ENCODE data around the gene NSUN7. TPM values are rescaled to one million over a fixed set of nuclear protein-coding genes. Genes with fewer than 3 reads are reported as not detected.
"Not testable (repeated sequence)": the region's sequence is repeated elsewhere in the genome, so short reads cannot be mapped to it uniquely, and the experiment has no call there.

The NSUN7 gene
- total RNA-seq, 4 donors from 2014 or later: 2.1 to 4.2 (median 2.7) TPM

DNA sequence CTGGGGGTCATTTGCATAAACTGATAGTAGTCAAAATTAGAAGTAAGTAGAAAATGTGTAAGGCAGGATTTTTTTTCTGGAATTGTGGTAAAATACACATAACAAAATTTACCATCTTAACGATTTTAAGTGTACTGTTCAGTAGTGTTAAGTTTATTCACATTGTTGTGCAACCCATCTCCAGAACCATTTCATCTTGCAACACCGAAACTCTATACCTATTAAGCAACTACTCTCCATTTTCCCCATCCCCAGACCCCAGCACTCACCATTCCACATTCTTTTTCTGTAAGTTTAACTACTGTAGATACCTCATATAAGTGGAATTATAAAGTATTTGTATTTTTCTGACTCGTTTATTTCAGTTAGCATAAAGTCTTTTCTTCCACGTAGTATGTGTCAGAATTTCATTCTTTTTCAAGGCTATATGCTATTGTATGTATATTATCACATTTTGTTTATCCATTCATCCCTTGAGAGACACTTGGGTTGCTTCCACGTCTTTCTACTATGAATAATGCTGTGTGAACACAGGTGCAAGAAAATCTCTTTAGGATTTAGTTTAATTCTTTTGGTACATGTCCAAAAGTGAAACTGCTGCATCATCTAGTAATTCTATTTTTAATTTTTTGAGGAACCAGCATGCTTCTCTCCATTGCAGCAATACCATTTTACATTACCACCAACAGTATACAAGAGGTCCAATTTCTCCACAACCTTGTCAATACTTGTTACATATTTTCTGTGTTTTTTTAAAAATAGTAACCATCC is 39.1 kb upstream of the NSUN7 start:
- WGBS, 2 donors: 18 to 30% methylated on average over 5 of the region's 5 CpGs
- H3K9me3 ChIP-seq: no peaks in the 10 kb centered on the region
- no peaks in the 10 kb centered on the region for H3K36me3 ChIP-seq
- peaks cover 0 to 19% (median 0%) of the 10 kb centered on the region in 3 donors for H3K4me1 ChIP-seq
- TF ChIP-seq, protein P1, sequence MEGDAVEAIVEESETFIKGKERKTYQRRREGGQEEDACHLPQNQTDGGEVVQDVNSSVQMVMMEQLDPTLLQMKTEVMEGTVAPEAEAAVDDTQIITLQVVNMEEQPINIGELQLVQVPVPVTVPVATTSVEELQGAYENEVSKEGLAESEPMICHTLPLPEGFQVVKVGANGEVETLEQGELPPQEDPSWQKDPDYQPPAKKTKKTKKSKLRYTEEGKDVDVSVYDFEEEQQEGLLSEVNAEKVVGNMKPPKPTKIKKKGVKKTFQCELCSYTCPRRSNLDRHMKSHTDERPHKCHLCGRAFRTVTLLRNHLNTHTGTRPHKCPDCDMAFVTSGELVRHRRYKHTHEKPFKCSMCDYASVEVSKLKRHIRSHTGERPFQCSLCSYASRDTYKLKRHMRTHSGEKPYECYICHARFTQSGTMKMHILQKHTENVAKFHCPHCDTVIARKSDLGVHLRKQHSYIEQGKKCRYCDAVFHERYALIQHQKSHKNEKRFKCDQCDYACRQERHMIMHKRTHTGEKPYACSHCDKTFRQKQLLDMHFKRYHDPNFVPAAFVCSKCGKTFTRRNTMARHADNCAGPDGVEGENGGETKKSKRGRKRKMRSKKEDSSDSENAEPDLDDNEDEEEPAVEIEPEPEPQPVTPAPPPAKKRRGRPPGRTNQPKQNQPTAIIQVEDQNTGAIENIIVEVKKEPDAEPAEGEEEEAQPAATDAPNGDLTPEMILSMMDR (IDR thresholded peaks at IDR 0.05): no peak
- no peak for TF ChIP-seq POLR2A (IDR thresholded peaks at IDR 0.05)
- no peak for DNase-seq
- no peaks in the 10 kb centered on the region for H3K27me3 ChIP-seq
- intact Hi-C loops (cut with DNase I): no loop called here
- H3K4me3 ChIP-seq: no peak overlapping the region
- peak overlapping the region in 2 of 4 donors; percentile 25 to 43 for H3K27ac ChIP-seq

DNA sequence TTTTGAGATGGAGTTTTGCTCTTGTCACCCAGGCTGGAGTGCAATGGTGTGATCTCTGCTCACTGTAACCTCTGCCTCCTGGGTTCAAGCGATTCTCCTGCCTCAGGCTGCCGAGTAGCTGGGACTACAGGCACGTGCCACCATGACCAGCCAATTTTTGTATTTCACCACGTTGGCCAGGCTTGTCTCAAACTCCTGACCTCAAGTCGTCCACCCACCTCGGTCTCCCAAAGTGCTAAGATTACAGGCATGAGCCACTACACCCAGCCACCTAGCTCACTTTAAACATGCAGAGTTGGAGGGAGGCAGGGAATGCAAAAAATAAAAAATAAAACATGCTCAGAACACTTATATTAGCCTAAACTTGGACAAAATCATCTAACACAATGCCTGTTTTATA is 36.8 kb upstream of the NSUN7 start:
- H3K27ac ChIP-seq; DNase-seq; H3K4me3 ChIP-seq; H3K9me3 ChIP-seq; intact Hi-C loops (cut with DNase I); H3K27me3 ChIP-seq; H3K36me3 ChIP-seq: not testable (repeated sequence)
- 71 to 73% methylated on average over 6 of the region's 6 CpGs for WGBS, 2 donors
- H3K4me1 ChIP-seq: peaks cover 0 to 22% (median 0%) of the 10 kb centered on the region in 3 donors

DNA sequence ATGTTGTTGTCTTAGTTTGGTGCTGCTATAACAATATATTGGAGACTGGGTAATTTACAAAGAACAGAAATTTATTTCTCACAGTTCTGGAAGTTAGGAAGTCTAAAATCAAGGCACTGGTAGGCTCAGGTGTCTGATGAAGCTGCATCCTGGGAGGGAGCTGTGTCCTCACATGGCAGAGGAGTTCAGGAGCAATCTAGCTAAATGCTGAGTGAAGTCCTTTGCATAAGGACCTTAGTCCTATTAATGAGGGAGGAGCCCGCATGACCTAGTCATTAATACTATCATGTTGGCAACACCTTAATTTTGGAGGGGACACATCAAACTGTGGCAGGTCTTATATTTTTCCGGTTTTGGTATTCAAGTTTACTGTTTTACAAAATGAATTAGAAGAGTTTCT is 36.0 kb upstream of the NSUN7 start:
- H3K9me3 ChIP-seq: no peaks in the 10 kb centered on the region
- H3K27me3 ChIP-seq: no peaks in the 10 kb centered on the region
- no peak for TF ChIP-seq POLR2A (IDR thresholded peaks at IDR 0.05)
- 82 to 92% methylated on average over 2 of the region's 2 CpGs for WGBS, 2 donors
- peaks cover 0 to 30% (median 0%) of the 10 kb centered on the region in 3 donors for H3K4me1 ChIP-seq
- H3K4me3 ChIP-seq: no peak overlapping the region
- no peak for DNase-seq
- H3K36me3 ChIP-seq: no peaks in the 10 kb centered on the region
- H3K27ac ChIP-seq: no peak overlapping the region
- intact Hi-C loops (cut with DNase I): no loop called here

DNA sequence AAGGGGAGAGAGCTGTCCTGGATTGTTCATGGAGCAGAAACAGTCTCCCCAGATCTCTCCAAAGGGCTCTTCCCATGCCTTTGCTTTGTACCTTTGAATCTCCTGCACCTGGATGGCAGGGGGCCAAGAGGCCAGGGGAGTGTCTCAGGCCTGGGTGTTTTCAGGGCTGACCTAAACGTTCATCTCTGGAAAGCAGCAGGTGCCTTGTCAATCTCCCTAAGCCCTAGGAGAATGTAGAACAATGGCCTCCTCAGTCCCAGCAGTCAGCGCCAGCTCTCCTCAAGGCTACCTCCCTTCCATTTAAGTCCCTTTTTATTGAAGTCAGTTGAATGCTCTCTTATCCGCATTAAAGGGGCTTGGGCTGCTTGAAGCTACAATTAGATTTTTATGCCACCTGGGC is 31.2 kb upstream of the NSUN7 start:
- Histone ChIP-seq H3K4me3 (no peak overlapping the region), H3K27me3 (no peaks in the 10 kb centered on the region), H3K36me3 (no peaks in the 10 kb centered on the region), H3K9me3 (no peaks in the 10 kb centered on the region), H3K4me1 (peaks cover 3 to 39% (median 4%) of the 10 kb centered on the region in 3 donors), H3K27ac (peak overlapping the region in 3 of 4 donors; percentile 52 to 80 (median 65))
- WGBS, 2 donors: 51 to 56% methylated on average over 3 of the region's 3 CpGs
- TF ChIP-seq POLR2A (IDR thresholded peaks at IDR 0.05): no peak
- TF ChIP-seq, protein P1 (IDR thresholded peaks at IDR 0.05): no peak
- no peak for DNase-seq
- intact Hi-C loops (cut with DNase I): no loop called here

DNA sequence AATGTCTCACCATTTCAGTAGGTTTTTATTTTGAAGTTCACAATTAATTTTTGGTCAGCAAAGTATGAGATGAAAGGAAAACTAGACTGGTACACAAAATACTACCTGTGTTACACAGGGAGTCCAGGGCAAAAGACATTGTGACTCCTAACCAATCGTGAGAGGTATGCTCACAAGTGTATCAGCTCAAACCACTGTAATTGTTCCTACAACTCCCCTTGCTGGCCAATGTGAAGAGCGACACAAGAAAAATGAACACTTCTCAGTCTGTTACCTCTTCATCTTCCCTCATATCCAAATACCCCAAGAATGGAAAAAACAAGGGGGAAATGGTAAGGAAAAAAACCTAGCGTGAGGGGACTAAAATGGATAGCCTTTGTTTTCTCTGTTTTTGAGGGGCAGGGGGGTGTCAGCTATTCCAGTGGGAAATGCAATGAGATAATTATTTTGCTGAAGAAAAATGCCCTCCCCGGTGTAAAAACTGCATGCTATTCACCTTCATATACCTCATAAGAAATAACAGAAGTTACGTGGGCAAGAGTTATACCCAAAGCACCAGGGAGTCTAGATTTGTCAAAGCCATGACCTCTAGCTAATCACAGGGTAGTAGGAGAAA is 30.6 kb upstream of the NSUN7 start:
- intact Hi-C loops (cut with DNase I): no loop called here
- no peak for DNase-seq
- Histone ChIP-seq H3K4me1 (peaks cover 3 to 41% (median 5%) of the 10 kb centered on the region in 3 donors), H3K36me3 (no peaks in the 10 kb centered on the region), H3K27me3 (no peaks in the 10 kb centered on the region), H3K4me3 (no peak overlapping the region), H3K9me3 (no peaks in the 10 kb centered on the region), H3K27ac (peak overlapping the region in 3 of 4 donors; percentile 52 to 80 (median 65))
- 39 to 41% methylated on average over 5 of the region's 5 CpGs for WGBS, 2 donors
- no peak for TF ChIP-seq POLR2A (IDR thresholded peaks at IDR 0.05)
- TF ChIP-seq, protein P1 (IDR thresholded peaks at IDR 0.05): peak in 5 of 6 experiments; percentile 33 to 66 (median 49)

GRCh38 chr4:40720351-40720750 is 29.4 kb upstream of the NSUN7 start:
- intact Hi-C loops (cut with DNase I): no loop called here
- H3K36me3 ChIP-seq: no peaks in the 10 kb centered on the region
- 65 to 78% methylated on average over 4 of the region's 4 CpGs for WGBS, 2 donors
- H3K27ac ChIP-seq: no peak overlapping the region
- peaks cover 0 to 3% (median 0%) of the 10 kb centered on the region in 4 donors for H3K27me3 ChIP-seq
- peaks cover 3 to 41% (median 5%) of the 10 kb centered on the region in 3 donors for H3K4me1 ChIP-seq
- no peaks in the 10 kb centered on the region for H3K9me3 ChIP-seq
- no peak for TF ChIP-seq POLR2A (IDR thresholded peaks at IDR 0.05)
- TF ChIP-seq, protein P1 (IDR thresholded peaks at IDR 0.05): no peak
- H3K4me3 ChIP-seq: no peak overlapping the region
- no peak for DNase-seq
